SIG-M5 (cell line): Measurements from ENCODE around the gene CAPN12.

Source experiments
- DNase-seq: peaks from one replicate; lab custom pipeline; 2025; lab: John Stamatoyannopoulos, UW

CAPN12 gene

DNA sequence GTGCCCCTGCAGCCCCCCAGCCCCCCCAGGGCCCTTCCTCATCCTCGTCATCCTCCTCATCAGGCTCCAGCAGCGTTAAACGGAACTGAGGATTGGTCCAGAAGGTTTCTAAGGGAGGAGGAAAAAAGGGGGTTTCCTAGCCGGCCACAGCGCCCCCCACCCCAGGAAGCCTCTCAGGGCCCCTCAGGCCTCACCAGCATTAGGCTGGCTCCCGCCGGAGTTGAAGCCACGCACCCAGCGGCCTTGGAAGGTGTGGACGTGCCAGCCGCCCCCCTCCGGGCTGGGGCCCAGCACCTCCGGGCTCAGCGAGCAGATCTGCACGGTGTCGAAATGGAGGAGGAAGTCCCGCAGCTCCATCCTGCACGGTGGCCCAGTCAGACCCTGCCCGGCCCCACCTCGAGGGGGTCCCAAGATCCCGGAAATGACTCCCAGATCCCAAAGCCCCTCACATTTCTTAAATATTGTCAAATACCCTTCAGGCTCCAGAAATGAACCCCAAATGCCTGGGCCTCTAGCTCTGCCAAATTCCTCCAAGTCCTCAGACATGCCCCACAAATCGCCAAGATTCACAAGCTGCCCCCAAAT lies 6.9 kb downstream of the CAPN12 start:
- DNase-seq: no peak

DNA sequence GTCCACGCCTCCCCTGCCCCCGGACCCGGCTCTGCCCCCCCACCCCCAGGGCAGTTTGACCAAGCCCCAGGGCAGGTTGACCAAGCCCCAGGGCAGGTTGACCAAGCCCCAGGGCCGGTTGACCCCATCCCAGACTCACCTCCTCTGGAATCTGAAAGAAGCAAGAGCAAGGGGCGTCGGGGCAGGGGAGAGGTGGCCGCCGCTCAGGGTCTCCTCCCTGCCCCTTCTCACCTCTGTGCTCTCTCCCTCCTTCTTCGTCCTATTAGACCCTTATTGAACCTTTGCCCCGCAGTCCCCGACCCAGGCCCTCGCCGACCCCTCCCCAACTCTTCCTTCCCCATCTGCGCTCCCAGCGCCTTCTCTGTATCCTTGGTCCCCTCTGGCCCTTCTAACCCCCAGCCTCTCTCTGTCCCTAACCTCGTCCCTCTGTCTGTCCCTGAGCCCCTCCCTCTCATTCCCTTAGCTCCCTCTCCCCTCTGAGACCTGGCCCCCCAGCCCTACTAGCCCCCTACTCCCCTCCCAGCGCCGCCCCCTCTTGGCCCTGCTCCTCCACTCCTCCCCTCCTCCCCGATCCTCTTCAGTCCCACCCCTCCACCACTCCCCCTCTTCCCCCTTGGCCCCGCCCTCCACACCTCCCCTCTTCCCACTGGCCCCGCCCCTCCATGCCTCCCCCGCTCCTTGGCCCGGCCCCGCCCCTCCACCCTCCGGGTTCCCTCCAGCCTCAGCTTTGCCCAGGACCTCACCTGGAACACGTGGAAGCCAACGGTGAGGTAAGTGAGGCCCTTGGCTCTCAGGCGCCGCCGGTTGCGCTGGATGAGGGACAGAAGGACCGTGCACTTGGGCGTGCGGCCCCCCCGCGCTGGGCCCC lies 7.6 kb downstream of the CAPN12 start:
- no peak for DNase-seq

DNA sequence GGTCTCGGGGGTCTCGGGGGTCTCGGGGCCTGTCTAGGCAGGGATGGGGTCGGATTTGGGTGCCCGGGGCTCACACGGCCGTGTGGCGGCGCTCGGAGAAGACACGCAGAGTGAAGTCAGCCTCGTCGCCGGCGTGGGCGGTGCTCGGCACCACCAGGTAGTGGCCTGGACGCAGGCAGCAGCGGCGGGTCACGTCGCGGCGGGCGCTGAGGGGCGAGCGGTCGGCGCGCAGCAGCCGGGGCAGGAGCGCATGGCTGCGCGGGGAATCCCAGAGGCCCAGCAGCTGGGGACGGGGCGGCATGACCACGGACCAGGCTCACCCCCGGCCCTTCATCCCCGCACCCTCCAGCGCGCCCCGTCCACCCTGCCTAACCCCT lies 8.2 kb downstream of the CAPN12 start:
- no peak for DNase-seq

DNA sequence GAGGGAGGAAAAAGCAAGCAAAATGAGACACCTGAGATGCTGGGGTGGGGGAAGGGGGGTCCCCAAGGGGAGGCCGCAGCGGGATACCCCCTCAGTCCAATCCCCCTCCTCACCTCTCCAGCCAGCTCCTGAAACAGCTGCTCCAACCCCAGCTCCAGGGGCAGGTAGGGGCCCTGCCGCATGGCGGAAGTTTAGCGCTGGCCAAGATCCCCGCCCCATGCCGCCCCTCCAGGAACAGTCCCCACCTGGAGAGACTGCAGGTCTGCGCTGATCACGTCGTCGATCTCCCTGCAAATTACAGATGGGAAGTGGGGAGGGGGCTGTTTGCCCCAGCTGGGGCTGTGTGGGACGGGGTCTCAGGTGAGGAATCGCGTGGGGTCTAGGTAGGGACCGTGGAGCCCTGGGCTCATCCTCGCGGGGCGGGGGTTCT lies 9.0 kb downstream of the CAPN12 start:
- no peak for DNase-seq

DNA sequence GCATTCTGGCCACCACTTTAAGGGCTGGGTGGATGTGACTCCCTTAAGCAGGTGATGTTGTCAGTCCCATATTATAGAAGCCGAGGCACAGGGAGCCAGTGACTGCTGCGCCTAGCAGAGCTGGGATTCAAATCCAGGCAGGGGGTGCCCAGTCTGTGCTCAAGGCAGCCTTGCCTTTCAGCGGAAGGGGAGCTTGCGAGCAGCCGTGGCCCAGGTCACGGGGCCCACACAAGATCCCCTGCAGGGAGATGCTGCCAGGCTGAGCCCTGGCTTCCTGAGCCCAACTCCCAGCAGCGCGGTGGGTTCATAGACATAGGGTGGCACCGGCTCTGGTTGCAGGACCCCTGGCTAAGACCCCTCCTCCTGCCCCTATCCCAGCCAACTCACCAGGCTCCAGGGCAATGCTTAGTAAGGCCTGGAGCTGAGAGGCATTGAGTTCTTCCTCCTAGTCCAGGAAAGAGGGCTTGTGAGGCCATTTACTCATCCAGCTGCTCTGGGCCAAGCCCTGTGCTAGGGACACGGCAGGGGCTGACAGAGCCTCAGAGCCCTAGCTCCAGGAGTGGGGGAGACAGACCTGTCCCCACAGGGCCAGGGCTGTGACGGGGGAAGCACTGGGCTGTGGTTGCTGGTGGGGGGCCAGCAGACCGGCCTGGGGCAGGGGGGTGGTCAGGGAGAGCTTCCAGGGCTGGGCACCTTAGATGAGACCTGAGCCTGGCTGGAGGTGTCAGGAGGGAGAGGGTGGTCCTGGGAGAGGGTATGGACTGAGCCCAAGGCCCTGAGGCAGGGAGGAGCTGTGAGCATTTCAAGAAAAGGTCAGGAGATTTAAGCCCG lies 9.6 kb downstream of the CAPN12 start:
- DNase-seq: no peak

DNA sequence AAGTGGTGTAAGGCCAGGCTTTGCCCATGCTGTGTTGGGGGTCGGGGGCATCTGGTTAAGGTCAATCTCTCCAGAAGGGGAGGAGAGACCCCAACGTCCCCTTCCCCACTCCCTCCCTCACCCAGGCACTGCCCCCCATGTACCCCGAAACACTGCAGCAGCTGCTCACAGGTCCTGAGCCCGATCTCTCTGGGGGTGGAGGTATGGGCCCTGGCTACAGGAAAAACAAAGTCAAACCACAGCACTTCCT lies 10.2 kb downstream of the CAPN12 start:
- DNase-seq: no peak

DNA sequence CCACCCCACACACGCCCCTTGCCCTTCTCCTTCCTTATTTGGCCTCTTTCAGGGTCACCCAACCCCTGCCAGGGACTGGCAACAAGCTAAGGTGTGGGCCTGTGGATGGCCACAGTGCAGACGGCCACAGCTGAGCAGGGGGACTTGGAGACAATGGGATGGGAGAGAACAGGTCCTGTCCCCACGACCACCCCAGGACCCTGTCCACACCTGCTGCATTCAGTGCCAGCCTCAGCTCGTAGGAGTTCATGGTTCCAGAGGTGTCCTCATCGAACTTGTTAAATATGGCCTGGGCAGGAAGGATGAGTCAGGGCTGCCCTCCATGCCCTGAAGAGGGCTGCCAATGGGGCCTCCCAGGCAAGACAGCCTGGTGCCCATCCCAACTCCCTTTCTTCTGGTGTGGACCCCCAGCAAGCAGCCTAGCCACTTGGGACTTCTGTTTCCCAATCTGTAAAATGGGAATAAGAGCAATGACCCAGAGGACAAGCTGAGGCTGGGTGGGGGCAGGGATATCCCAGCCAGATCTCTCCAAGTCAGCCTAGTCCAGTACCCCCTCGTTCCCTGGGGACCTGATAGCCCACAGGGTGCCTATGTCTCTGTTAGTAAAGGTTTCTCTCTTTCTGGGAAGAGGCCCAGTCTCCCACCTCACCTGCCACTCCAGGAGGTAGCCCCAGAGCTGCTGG lies 10.6 kb downstream of the CAPN12 start:
- no peak for DNase-seq

DNA sequence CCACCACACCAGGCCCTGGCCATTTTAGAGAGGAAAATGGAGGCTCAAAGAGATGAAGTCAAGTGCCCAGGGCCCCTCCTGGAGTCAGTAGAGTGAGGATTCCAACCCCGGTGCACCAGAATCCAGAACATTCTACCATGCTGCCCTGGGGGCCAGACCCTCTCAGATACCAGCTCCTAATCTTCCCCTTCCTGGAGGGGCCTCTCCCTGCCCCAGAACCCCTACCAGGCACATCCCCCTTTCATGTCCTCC lies 11.1 kb downstream of the CAPN12 start:
- no peak for DNase-seq

DNA sequence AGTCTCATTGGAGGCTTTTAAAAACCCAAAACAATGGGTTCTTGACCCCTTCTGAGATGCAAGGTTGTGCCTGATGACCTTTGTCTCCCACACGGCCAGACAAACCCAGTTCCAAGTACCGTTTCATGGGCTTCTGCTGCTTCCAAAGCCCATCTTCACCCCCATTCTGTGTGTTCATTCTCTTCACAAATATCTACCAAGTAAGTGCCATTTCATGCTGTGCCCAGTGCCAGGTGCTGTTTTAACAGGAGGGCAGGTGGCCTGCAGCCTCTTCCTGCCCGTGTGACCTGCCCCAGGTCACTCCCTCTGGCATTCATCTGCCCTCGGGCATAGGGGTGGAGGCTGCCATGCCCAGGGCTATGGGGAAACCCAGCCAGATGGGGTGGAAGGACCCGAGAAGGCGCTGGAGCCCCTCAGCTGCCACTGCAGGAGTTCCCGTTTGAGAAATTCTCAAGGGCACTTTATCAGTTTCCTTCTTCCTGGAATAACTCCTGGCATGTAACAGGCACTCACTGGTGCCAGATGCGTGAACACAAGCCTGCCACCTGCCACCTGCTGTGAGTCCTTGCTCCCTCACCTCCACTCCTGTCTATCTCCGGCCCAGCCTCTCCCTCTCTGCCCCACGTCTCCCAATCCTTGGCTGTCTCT lies 12.5 kb downstream of the CAPN12 start:
- DNase-seq: no peak

DNA sequence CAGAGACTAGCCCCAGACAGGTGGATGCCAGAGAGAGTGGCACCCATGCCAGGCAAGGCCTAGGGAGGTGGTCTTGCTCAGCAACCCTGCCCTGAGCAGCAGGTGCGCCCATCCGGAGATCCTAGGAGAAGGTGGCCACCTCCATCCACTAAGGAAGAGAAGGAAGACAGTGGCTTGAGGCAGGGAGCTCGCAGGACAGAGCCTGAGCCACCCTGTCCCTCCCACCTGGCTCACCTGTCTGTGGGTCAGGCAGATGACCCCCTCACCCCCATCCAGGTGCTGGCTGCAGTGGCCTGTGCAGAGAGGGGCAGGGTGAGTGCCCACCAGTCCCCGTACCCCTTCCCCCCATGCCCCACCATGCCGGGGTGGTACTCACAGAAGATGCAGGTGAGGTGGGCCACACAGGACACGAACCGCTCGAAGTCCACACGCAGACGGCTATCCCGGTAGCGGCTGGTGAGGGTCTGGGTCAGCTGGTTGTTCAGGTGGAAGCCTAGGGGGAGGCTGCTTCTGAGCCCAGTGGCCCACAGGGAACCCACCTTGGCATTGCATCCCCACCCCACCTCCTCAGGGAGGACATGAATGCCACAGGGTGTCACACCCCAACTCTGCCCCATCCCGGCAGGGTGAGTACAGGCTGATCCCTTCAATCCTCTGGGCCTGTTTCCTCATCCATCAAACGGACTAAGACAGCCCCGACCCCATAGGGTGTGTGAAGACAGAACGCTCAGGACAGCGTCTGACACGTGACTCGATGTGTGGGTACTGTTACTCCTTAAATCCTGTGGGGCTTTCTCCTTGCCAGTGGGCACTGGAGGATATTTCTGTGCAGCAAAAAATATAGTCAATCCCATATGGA lies 13.3 kb downstream of the CAPN12 start:
- no peak for DNase-seq

DNA sequence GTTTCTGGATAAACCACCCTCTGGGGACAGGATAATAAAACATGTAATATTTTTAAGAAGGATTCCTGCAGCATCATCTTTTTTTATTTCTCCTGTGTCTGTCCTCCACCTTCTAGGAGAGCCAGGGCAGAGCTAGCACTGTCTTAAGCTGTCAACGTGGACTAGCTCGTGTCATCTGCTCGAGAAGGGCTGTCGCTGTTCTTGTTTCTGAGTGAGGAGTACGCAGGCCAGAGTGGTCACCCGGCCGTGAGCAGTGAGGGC lies 13.9 kb downstream of the CAPN12 start:
- no peak for DNase-seq

DNA sequence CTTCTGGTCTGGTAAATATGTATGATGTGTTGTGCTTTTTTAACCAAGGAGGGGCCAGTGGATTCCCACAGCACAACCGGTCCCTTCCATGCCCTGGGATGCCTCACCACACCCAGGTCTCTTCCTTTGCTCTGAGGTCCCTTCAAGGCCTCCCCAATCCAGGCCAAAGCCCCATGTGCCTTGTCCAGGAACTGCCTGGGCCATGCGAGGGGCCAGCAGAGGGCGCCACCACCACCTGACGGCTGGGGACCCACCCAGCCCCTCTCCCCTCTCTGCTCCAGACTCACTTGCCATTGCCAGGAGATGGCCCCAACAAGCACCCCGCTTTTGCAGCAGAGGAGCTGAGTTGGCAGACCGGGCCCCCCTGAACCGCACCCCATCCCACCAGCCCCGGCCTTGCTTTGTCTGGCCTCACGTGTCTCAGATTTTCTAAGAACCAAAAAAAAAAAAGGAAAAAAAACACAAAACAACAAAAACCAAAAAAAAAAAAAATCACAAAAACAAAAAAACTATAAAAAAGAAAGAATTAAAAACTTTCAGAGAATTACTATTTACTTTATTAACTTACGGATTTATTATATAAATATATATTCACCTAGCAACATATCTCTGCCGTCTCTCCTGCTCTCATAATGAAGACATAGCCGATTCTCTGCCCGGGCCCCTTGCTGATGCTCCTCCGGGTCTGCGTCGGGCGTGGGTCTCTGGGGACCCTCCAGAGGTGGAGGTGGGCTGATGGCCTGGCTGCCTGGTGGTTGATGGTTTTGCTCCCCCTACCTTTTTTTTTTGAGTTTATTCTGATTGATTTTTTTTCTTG lies 14.4 kb downstream of the CAPN12 start:
- no peak for DNase-seq

DNA sequence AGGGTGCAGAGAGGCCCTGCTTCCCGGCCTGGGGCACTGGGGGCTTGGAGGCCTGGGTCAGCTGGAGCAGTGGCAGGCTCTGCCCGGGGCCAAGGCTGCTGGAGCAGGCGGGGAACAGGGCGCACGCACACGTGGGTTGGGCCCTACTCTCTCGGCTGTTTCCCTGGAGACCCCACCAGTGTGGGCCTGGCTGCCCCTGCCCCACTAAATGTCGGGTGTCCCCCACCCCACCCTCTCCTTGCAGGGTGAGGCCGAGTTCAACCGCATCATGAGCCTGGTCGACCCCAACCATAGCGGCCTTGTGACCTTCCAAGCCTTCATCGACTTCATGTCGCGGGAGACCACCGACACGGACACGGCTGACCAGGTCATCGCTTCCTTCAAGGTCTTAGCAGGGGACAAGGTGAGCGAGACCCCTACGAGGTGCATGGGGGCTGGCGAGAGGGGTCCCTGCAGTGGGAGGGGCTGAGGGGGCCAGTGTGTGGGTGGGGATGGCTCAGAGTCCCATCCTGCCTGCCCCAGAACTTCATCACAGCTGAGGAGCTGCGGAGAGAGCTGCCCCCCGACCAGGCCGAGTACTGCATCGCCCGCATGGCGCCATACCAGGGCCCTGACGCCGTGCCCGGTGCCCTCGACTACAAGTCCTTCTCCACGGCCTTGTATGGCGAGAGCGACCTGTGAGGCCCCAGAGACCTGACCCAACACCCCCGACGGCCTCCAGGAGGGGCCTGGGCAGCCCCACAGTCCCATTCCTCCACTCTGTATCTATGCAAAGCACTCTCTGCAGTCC lies 15.3 kb downstream of the CAPN12 start:
- no peak for DNase-seq

DNA sequence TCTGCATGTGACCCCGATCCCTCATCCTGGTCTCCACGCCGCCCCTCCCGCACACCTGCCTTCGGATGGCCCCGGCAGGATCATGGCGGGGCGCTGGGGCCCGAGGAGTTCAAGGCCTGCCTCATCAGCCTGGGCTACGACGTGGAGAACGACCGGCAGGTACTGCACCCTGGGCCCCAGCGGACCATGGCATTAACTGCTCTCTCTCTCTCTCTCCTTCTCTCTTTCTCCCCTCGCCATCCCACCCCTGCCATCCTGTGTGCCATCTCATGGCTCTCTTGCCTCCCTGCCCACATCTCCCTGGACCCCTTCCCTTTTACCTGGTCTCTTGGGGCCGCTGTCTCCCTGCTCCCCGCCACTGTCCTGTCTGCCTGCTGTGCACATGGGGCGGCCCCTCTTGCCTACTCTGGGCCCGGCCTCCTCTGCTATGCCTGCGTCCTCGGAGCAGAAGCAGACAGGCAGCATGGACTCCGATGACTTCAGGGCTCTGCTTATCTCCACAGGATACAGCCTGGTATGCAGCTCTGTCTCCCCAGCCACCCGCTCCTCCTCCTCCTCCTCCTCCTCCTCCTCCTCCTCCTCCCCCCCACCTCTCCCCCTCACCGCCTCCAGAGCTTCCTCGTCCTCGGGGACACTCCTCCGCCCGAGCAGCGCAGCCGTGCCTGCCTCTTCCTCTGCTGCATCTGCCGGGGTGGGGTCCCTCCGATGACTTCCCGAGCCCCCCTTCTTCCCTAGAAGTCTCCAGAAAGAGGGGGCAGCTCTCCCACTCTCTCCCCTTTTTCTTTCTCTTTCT lies 16.2 kb downstream of the CAPN12 start:
- DNase-seq: no peak

DNA sequence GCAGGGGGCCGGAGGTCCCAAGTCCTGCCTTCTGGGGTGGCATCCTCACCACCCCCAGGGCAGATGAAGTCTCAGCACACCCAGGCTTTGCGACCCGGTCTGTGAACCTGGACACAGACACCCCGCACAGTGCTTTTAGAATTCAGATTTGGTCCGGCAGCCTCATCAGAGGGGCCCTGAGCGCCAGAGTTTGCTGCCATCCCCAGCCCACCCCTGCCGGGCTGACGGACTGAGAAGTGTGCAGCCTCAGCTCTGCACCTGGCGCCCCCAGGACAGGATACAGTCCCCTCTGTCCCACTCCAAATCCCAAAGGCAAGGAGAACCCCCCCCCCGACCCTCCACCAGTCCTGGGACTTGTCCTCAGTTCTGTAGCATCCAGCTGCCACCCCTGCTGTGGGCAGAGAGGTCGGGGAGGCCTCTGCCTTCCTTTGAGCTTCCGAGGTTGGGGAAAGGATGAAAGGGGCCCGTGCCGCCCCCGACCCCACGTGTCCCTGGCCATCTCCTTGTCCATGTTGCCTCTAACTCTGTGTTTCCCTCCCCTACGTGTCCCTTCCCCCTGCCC lies 16.9 kb downstream of the CAPN12 start:
- no peak for DNase-seq

DNA sequence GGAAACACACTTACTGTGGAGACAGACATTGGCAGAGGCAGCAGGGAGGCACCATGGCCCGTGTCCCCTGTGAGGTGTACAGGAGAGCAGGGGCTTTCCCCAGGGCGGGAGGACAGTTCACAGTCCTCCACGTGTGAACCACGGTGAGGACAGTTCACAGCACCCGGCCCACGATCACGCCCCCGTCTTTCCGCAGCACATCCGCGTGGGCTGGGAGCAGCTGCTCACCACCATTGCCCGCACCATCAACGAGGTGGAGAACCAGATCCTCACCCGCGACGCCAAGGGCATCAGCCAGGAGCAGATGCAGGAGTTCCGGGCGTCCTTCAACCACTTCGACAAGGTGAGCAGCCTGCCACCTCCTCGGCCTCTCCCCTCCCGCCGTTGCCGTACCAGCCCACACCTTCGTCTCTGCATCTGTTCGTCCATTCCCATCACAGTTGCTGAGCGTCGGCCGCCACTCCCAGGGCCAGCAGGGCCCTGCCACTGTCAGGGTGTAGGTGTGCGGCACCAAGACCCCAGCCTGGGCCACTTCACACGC lies 17.4 kb downstream of the CAPN12 start:
- DNase-seq: no peak

DNA sequence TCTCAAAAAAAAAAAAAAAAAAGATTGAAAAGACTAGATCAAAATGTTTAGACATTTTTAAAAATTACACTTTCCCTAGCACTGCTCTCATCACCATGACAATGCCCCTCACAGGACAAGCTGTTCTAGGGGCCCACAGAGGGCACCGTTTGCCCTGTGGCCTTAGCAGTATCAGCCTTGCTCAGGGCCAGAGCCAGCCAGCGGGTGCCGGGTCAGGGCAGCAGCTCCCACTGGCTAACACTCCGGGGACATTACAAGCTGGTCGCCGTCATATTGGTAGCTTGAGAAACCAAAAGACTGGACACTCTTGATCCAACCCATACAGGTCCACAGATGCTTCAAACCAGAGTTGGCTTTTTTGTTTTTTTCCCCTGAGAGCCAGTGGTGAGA lies 18.0 kb downstream of the CAPN12 start:
- DNase-seq: no peak

DNA sequence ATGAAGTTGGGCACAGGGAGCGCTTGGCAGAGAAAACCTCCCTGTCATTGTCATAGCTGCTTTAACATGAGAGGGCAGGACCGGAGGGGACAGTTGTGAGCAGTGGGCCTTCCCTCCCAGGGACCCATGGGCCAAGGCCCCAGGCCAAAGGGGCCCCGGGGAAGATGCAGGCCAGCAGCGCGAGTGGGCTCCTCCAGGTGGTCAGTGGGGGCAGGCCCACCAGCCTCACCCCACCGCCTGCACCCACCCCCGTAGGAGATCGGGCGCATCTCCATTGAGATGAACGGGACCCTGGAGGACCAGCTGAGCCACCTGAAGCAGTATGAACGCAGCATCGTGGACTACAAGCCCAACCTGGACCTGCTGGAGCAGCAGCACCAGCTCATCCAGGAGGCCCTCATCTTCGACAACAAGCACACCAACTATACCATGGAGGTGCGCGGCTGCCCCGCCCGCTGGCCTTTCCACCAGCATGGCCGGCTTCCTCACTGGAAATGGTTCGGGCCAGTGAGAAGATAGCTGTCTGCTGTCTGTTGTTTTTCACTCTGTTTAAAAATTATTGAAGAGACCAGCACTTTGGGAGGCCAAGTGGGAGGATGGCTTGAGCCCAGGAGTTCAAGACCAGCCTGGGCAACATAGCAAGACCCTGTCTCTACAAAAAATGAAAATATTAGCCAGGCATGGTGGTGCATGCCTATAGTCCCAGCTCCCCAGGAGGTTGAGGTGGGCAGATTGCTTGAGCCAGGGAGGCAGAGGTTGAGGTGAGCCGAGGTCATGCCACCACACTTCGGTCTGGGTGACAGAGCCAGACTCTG lies 18.6 kb downstream of the CAPN12 start:
- DNase-seq: no peak
